B cell (primary cell): Measurements from ENCODE around the gene MS4A2. TPM values are rescaled to one million over a fixed set of nuclear protein-coding genes. Genes with fewer than 3 reads are reported as not detected.

Experiments
- ATAC-seq: fragments of 200-7000 bp; cut with Tn5 transposase; one replicate; pipeline ENCODE4 v1.10.0; 2021; ENCODE audit warnings: low read depth, mild to moderate bottlenecking, moderate number of reproducible peaks, moderate library complexity
- CTCF ChIA-PET: fragments of 350-600 bp; sonication (Branson Sonifier 250); formaldehyde crosslinking; loops from one replicate; lab custom pipeline; 2021; ENCODE audit warnings: antibody characterized with exemption, inconsistent platforms; lab: Charles Lee
- POLR2A ChIA-PET: fragments of 350-600 bp; sonication (Branson Sonifier 250); formaldehyde crosslinking; loops from one replicate; lab custom pipeline; 2021; ENCODE audit warnings: antibody characterized with exemption; lab: Charles Lee
- DNase-seq: peaks from one replicate; pipeline ENCODE4 v3.0.0; 2013
- H2AFZ ChIP-seq: 2 replicates; pipeline ENCODE4 v1.6.1; 2012; ENCODE audit warnings: mild to moderate bottlenecking, low read depth, low read length; ENCODE audit not compliant: insufficient read depth, poor library complexity, severe bottlenecking
- H3K27ac ChIP-seq, 2 donors: 1 replicate in 1 of 2; 2 replicates in 1 of 2; pipeline ENCODE4 v1.5.1; 2012 to 2013; ENCODE audit warnings: low read length in 2 of 2, mild to moderate bottlenecking in 2 of 2, moderate library complexity in 1 of 2
- H3K27me3 ChIP-seq, 4 experiments: fragments of 200-600 bp in 1 of 4; sonication (generic) in 1 of 4; replicated peaks in 1 of 4; 1 replicate in 2 of 4; 2 replicates in 2 of 4; pipeline versions ENCODE4 v1.6.1 to v1.7.0; 2013 to 2016; ENCODE audit warnings: low read length in 3 of 4, mild to moderate bottlenecking in 2 of 4, mixed read lengths in 1 of 4, moderate library complexity in 1 of 4; ENCODE audit not compliant: insufficient read depth in 4 of 4, control insufficient read depth in 3 of 4; ENCODE audit errors: control extremely low read depth in 1 of 4
- H3K36me3 ChIP-seq, 2 experiments: replicated peaks in 1 of 2; 1 replicate in 1 of 2; 2 replicates in 1 of 2; pipeline versions ENCODE4 v1.6.1 to v1.7.1; 2013; ENCODE audit warnings: low read length in 1 of 2; ENCODE audit not compliant: insufficient read depth in 2 of 2, control insufficient read depth in 1 of 2; ENCODE audit errors: control extremely low read depth in 1 of 2, extremely low read depth in 1 of 2
- H3K4me1 ChIP-seq, 2 donors: fragments of 200-600 bp in 1 of 2; sonication (generic) in 1 of 2; 1 replicate in 1 of 2; 2 replicates in 1 of 2; pipeline versions ENCODE4 v1.5.1 to v1.6.1; 2013 to 2017; ENCODE audit warnings: low read length in 2 of 2; ENCODE audit not compliant: control insufficient read depth in 2 of 2, insufficient read depth in 2 of 2
- H3K4me2 ChIP-seq: replicated peaks from 2 replicates; pipeline ENCODE3; 2012; ENCODE audit warnings: mild to moderate bottlenecking, low read depth, low read length; ENCODE audit not compliant: poor library complexity, severe bottlenecking
- H3K4me3 ChIP-seq, 5 experiments: fragments of 200-600 bp in 1 of 5; sonication (generic) in 1 of 5; 1 replicate in 3 of 5; 2 replicates in 2 of 5; pipeline versions ENCODE4 v1.5.1 to v1.7.0; 2011 to 2016; ENCODE audit warnings: low read length in 4 of 5, mild to moderate bottlenecking in 4 of 5, low read depth in 2 of 5, control low read depth in 1 of 5, moderate library complexity in 1 of 5; ENCODE audit not compliant: insufficient read depth in 1 of 5; ENCODE audit errors: control extremely low read depth in 1 of 5, extremely low read depth in 1 of 5
- H3K79me2 ChIP-seq: fragments of 200-600 bp; sonication (generic); one replicate; pipeline ENCODE4 v1.6.0; 2016; ENCODE audit warnings: low read length; ENCODE audit not compliant: control insufficient read depth, insufficient read depth
- H3K9ac ChIP-seq: fragments of 200-600 bp; sonication (generic); 2 replicates; pipeline ENCODE4 v1.6.1; 2017; ENCODE audit warnings: mild to moderate bottlenecking, low read length, moderate library complexity
- H3K9me3 ChIP-seq, 3 donors: one replicate each; pipeline versions ENCODE4 v1.6.1 to v1.7.1; 2013; ENCODE audit warnings: low read length in 2 of 3; ENCODE audit not compliant: control insufficient read depth in 2 of 3, insufficient read depth in 1 of 3; ENCODE audit errors: control extremely low read depth in 1 of 3
- H4K20me1 ChIP-seq: 2 replicates; pipeline ENCODE4 v1.6.0; 2012; ENCODE audit warnings: mild to moderate bottlenecking, low read length; ENCODE audit not compliant: insufficient read depth, control insufficient read depth, poor library complexity, severe bottlenecking
- H3K27ac Mint-ChIP-seq: one replicate; pipeline ENCODE4 v1.8.0; 2021; ENCODE audit warnings: mixed read lengths
- H3K27me3 Mint-ChIP-seq: one replicate; pipeline ENCODE4 v1.8.0; 2021; ENCODE audit warnings: mixed read lengths
- H3K4me1 Mint-ChIP-seq: one replicate; pipeline ENCODE4 v1.8.0; 2021; ENCODE audit warnings: mixed read lengths
- H3K4me3 Mint-ChIP-seq: one replicate; pipeline ENCODE4 v1.8.0; 2021; ENCODE audit warnings: mixed read lengths
- H3K9me3 Mint-ChIP-seq: one replicate; pipeline ENCODE4 v1.8.0; 2022; ENCODE audit warnings: mixed read lengths; ENCODE audit not compliant: insufficient read depth
- EZH2 ChIP-seq: IDR thresholded peaks from 2 replicates; pipeline ENCODE4 v1.6.1; 2012; ENCODE audit warnings: borderline replicate concordance, low read depth, mild to moderate bottlenecking, moderate library complexity, low read length; ENCODE audit not compliant: insufficient read depth, poor library complexity, severe bottlenecking
- WGBS: methylation state at CpG from one replicate; pipeline ENCODE4 v1.1.5; 2013; ENCODE audit warnings: missing lambda C conversion rate; ENCODE audit not compliant: insufficient coverage; 5-methylcytosine and 5-hydroxymethylcytosine counted together
- intact Hi-C: fragments of 100-400 bp; cut with micrococcal nuclease; formaldehyde crosslinking; loops from one replicate; pipeline ENCODE4 v1.10.0; 2022
- polyA plus RNA-seq: library from polyadenylated mRNA; depleted of rRNA; stranded (reverse); fragments of >200 nt; gene quantifications from 2 replicates; pipeline ENCODE4 v1.2.3, GENCODE V29; 2012
- total RNA-seq, 2 donors: library from RNA; stranded (reverse); fragments of 120-200 nt in 1 of 2; gene quantifications; 1 replicate in 1 of 2; 2 replicates in 1 of 2; pipeline versions ENCODE4 v1.2.3 to v1.2.4, GENCODE V29; 2013 to 2022
- TF ChIP-seq, protein P1 (sequence below): fragments of 200-600 bp; IDR thresholded peaks from one replicate; pipeline ENCODE4 v1.8.0; 2022; ENCODE audit warnings: antibody characterized with exemption, mild to moderate bottlenecking

MS4A2 gene
- total and polyA plus RNA-seq, 2 donors (not counting 1 experiment from before 2014, with no cell fraction given) = not detected

DNA sequence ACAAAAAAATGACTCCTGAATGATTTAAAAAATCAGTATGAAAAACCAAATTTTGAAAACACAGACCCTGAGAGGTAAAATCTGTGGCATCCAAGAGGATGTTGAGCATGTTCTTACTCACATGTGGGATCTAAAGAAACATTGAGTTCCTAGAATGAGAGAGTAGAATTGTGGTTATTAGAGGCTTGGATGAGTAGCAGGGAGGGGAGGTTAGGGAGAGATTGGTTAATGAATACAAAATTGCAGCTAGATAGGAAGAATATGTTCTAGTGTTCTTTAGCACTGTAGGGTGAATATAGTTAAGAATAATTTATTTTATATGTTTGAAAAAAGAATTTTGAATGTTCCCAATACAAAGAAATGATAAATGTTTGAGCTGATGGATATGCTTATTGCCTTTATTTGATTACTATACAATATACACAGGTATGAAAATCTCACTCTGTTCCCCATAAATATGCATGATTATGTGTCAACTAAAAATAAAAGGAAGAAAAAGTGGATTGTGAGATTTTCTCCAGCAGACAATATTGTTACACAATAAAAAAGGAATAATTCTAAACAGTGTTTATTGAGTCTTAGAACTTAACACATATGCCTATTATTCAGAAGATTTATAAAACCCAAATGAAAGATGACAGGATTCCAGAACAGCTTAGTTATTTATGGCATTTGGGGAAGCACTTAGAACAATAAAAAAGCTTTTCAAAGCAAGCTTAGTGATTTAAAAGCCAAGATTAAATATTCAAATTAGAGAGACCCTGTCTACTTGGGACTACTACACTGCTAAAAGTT lies 28.7 kb downstream of the MS4A2 start:
- Histone ChIP-seq H3K27ac (no peak overlapping the region), H2AFZ (no peak overlapping the region), H3K79me2 (no peaks in the 10 kb centered on the region), H4K20me1 (no peaks in the 10 kb centered on the region), H3K9ac (no peak overlapping the region), H3K4me2 (no peak overlapping the region), H3K4me3 (no peak overlapping the region), H3K4me1 (peaks cover 3 to 5% of the 10 kb centered on the region in 2 donors), H3K9me3 (peaks cover 5 to 13% (median 13%) of the 10 kb centered on the region in 3 donors), H3K36me3 (no peaks in the 10 kb centered on the region), H3K27me3 (no peaks in the 10 kb centered on the region)
- Mint-ChIP-seq H3K9me3 (peaks cover 2% of the 10 kb centered on the region), H3K27ac (no peak overlapping the region), H3K27me3 (peaks cover 4% of the 10 kb centered on the region), H3K4me1 (peaks cover 10% of the 10 kb centered on the region), H3K4me3 (no peak overlapping the region)
- ChIA-PET POLR2A (no interaction called here), CTCF (no interaction called here)
- DNase-seq (no peak), ATAC-seq (no peak)
- TF ChIP-seq, protein P1, sequence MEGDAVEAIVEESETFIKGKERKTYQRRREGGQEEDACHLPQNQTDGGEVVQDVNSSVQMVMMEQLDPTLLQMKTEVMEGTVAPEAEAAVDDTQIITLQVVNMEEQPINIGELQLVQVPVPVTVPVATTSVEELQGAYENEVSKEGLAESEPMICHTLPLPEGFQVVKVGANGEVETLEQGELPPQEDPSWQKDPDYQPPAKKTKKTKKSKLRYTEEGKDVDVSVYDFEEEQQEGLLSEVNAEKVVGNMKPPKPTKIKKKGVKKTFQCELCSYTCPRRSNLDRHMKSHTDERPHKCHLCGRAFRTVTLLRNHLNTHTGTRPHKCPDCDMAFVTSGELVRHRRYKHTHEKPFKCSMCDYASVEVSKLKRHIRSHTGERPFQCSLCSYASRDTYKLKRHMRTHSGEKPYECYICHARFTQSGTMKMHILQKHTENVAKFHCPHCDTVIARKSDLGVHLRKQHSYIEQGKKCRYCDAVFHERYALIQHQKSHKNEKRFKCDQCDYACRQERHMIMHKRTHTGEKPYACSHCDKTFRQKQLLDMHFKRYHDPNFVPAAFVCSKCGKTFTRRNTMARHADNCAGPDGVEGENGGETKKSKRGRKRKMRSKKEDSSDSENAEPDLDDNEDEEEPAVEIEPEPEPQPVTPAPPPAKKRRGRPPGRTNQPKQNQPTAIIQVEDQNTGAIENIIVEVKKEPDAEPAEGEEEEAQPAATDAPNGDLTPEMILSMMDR = no peak
- TF ChIP-seq EZH2 = no peak
- intact Hi-C loops = no loop called here

- Histone ChIP-seq H3K4me1 (peaks cover 3 to 5% of the 10 kb centered on the region in 2 donors), H3K36me3 (no peaks in the 10 kb centered on the region), H3K4me2 (no peak overlapping the region), H3K9me3 (peaks cover 5 to 13% (median 13%) of the 10 kb centered on the region in 3 donors), H3K27ac (no peak overlapping the region), H3K79me2 (no peaks in the 10 kb centered on the region), H3K4me3 (no peak overlapping the region), H3K9ac (no peak overlapping the region), H2AFZ (no peak overlapping the region), H4K20me1 (no peaks in the 10 kb centered on the region), H3K27me3 (no peaks in the 10 kb centered on the region)
- H3K4me1 Mint-ChIP-seq = peaks cover 10% of the 10 kb centered on the region
- ATAC-seq (no peak), DNase-seq (no peak)
- no peak overlapping the region for H3K27ac Mint-ChIP-seq
- peaks cover 4% of the 10 kb centered on the region for H3K27me3 Mint-ChIP-seq
- no peak overlapping the region for H3K4me3 Mint-ChIP-seq
- ChIA-PET CTCF (no interaction called here), POLR2A (no interaction called here)
- TF ChIP-seq, protein P1 = no peak
- TF ChIP-seq EZH2 = no peak
- H3K9me3 Mint-ChIP-seq = peaks cover 2% of the 10 kb centered on the region
- intact Hi-C loops = no loop called here
- no CpG with 5 or more reads among the region's 2 CpGs for WGBS
Observed at GRCh38 chr11:60118338-60118737, 29.9 kb downstream of the MS4A2 start.
